ENCODE results near the gene MYO18A. TPM values are rescaled to one million over a fixed set of nuclear protein-coding genes. Genes with fewer than 3 reads are reported as not detected.

The MYO18A gene
- total and polyA plus RNA-seq, 10 of the 15 experiments (the other 5 are each of a cell fraction or from before 2014, with no cell fraction given) = 2.9 to 66.0 (median 24.5) TPM

- TF ChIP-seq PBX3 (IDR thresholded peaks at IDR 0.05; ENCODE audit: insufficient replicate concordance, low read depth, low read length) (no peak), POLR2AphosphoS5 (IDR thresholded peaks at IDR 0.05; ENCODE audit: low read length) (no peak), RCOR1 (conservative IDR thresholded peaks at IDR 0.05; ENCODE audit: low read depth, low read length) (no peak), EGR1 (IDR thresholded peaks at IDR 0.05; ENCODE audit: borderline replicate concordance in 1 of 2, low read depth in 2 of 2, low read length in 2 of 2) (no peak), ATF7 (IDR thresholded peaks at IDR 0.05; ENCODE audit: low read depth) (no peak), NFXL1 (IDR thresholded peaks at IDR 0.05; ENCODE audit: borderline replicate concordance) (no peak), FOXK2 (IDR thresholded peaks at IDR 0.05) (no peak), CEBPB (IDR thresholded peaks at IDR 0.05; ENCODE audit: borderline replicate concordance in 1 of 2, low read depth in 2 of 2, low read length in 2 of 2) (no peak), JUNB (IDR thresholded peaks at IDR 0.05) (no peak), EP300 (IDR thresholded peaks at IDR 0.05; ENCODE audit: borderline replicate concordance in 1 of 2, control insufficient read depth in 1 of 2, low read depth in 2 of 2, low read length in 2 of 2) (no peak)
These were observed 39.3 kb upstream of the MYO18A start (continued) for GRCh38 chr17:29219378-29220047.

- H3K4me2 ChIP-seq (ENCODE audit: control insufficient read depth, insufficient read depth) = no peak overlapping the region
- no peak for FAIRE-seq
- SMC1A ChIA-PET (ENCODE audit: uncharacterized antibody, unreplicated experiment) = interaction anchor here (1.0 to 7.4 kb wide), 4 partner anchors 12 to 74 kb away, joined by 3 to 150 read pairs (median 14); no protein-coding TSS in a partner anchor
- H3K9ac ChIP-seq (ENCODE audit: control insufficient read depth, insufficient read depth, low read length) = no peak overlapping the region
- no TSS peak for BruUV-seq (replicated peaks)
- RAD21 ChIA-PET (ENCODE audit: unreplicated experiment) = interaction anchor here (0.7 to 9.7 kb wide), 5 partner anchors 8 to 153 kb away, joined by 3 to 182 read pairs (median 4); partner anchors contain the start of gene MYO18A
- no peaks in the 10 kb centered on the region for H3K27me3 ChIP-seq (replicated peaks in 1 of 2; ENCODE audit: control insufficient read depth in 2 of 2, insufficient read depth in 2 of 2, low read length in 1 of 2)
- H2AFZ ChIP-seq (ENCODE audit: control insufficient read depth, low read depth, low read length) = no peak overlapping the region
- H3K79me2 ChIP-seq (ENCODE audit: control insufficient read depth, insufficient read depth, low read length) = no peaks in the 10 kb centered on the region
- no peak overlapping the region for H3K27ac ChIP-seq (ENCODE audit: control insufficient read depth, insufficient read depth)
- H3K9me3 ChIP-seq (replicated peaks; ENCODE audit: control insufficient read depth, insufficient read depth, low read length) = no peaks in the 10 kb centered on the region
- H3K36me3 ChIP-seq (ENCODE audit: control insufficient read depth in 2 of 2, insufficient read depth in 2 of 2, low read length in 1 of 2) = no peaks in the 10 kb centered on the region
- DNase-seq (ENCODE audit: low read depth, low spot score) = no peak
- intact Hi-C loops (cut with micrococcal nuclease; ENCODE audit: unreplicated experiment) (no loop called here), in situ Hi-C loops (cut with MboI) (no loop called here)
- CTCF ChIA-PET = interaction anchor here (0.8 to 12.4 kb wide), 11 partner anchors 9 to 251 kb away, joined by 3 to 358 read pairs (median 4); partner anchors contain the start of gene MYO18A
- H4K20me1 ChIP-seq (ENCODE audit: control insufficient read depth, insufficient read depth) = no peaks in the 10 kb centered on the region
- POLR2A ChIA-PET = interaction anchor here (0.6 kb wide), 1 partner anchor 292 kb away, joined by 3 read pairs; no protein-coding TSS in a partner anchor
- no peak overlapping the region for H3K4me3 ChIP-seq
- no peak for ATAC-seq
- no peaks in the 10 kb centered on the region for H3K4me1 ChIP-seq (ENCODE audit: control insufficient read depth, insufficient read depth, low read length)
- 60% methylated on average over 5 of the region's 5 CpGs for WGBS (ENCODE audit: insufficient coverage, insufficient replicate concordance, low lambda C conversion rate, missing lambda C conversion rate)
- TF ChIP-seq HSF1 (IDR thresholded peaks at IDR 0.05; ENCODE audit: low read depth, low read length) = no peak
- no peak for TF ChIP-seq ESRRA (IDR thresholded peaks at IDR 0.05; ENCODE audit: low read length)
- no peak for TF ChIP-seq ZNF24 (IDR thresholded peaks at IDR 0.05)
- TF ChIP-seq ATF3 (IDR thresholded peaks at IDR 0.05; ENCODE audit: borderline replicate concordance, extremely low read depth, low read depth, low read length) = no peak
- no peak for TF ChIP-seq BCL3 (IDR thresholded peaks at IDR 0.05; ENCODE audit: borderline replicate concordance, insufficient read depth, low read depth, low read length, poor library complexity, severe bottlenecking)
These were observed 36.7 kb upstream of the MYO18A start for GRCh38 chr17:29216856-29217255.

All from GM12878 (cell line).